ENCODE measurements around the gene MPV17L.
"Not testable (repeated sequence)": the region's sequence is repeated elsewhere in the genome, so short reads cannot be mapped to it uniquely, and the experiment has no call there.

Gene MPV17L

GRCh38 chr16:15452246-15452855, 56.8 kb downstream of the MPV17L start:
- no peak for DNase-seq (ENCODE audit: low spot score)

GRCh38 chr16:15453296-15453695, 57.7 kb downstream of the MPV17L start:
- not testable (repeated sequence) for DNase-seq (ENCODE audit: low spot score)

GRCh38 chr16:15454933-15455332, 59.4 kb downstream of the MPV17L start:
- DNase-seq (ENCODE audit: low spot score) = not testable (repeated sequence)

GRCh38 chr16:15457400-15457799, 61.8 kb downstream of the MPV17L start:
- DNase-seq (ENCODE audit: low spot score) = no peak

GRCh38 chr16:15457958-15458357, 62.4 kb downstream of the MPV17L start:
- DNase-seq (ENCODE audit: low spot score) = no peak

GRCh38 chr16:15459791-15460190, 64.2 kb downstream of the MPV17L start:
- DNase-seq (ENCODE audit: low spot score) = no peak

- no peak for DNase-seq (ENCODE audit: low spot score)
Measured at GRCh38 chr16:15460601-15461000, 65.0 kb downstream of the MPV17L start.

GRCh38 chr16:15461376-15461775, 65.8 kb downstream of the MPV17L start:
- DNase-seq (ENCODE audit: low spot score) = no peak
